ENCODE data around the gene TWF2.

GRCh38 chr3:52198643-52199608 lies 40.0 kb downstream of the TWF2 start:
- TF ChIP-seq, protein P1, sequence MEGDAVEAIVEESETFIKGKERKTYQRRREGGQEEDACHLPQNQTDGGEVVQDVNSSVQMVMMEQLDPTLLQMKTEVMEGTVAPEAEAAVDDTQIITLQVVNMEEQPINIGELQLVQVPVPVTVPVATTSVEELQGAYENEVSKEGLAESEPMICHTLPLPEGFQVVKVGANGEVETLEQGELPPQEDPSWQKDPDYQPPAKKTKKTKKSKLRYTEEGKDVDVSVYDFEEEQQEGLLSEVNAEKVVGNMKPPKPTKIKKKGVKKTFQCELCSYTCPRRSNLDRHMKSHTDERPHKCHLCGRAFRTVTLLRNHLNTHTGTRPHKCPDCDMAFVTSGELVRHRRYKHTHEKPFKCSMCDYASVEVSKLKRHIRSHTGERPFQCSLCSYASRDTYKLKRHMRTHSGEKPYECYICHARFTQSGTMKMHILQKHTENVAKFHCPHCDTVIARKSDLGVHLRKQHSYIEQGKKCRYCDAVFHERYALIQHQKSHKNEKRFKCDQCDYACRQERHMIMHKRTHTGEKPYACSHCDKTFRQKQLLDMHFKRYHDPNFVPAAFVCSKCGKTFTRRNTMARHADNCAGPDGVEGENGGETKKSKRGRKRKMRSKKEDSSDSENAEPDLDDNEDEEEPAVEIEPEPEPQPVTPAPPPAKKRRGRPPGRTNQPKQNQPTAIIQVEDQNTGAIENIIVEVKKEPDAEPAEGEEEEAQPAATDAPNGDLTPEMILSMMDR (IDR thresholded peaks at IDR 0.05), result no peak
- TF ChIP-seq POLR2A (IDR thresholded peaks at IDR 0.05), result no peak

Data from tibial nerve (tissue), 3 donors.